ENCODE data around the gene MYH13. TPM values are rescaled to one million over a fixed set of nuclear protein-coding genes. Genes with fewer than 3 reads are reported as not detected.

MYH13 gene
- total RNA-seq, result not detected in 2 replicates

GRCh38 chr17:10372906-10373305, at the start of gene MYH13:
TSS of gene MYH13 (minus strand) at chr17:10373006. CDS start at chr17:10364530, 8,476 bp downstream.

GRCh38 chr17:10421900-10422542, 49.2 kb upstream of the MYH13 start, which contains the start of gene MYH8:
TSS of gene MYH8 (minus strand) at chr17:10421950. CDS start at chr17:10420227, 1,723 bp downstream.

Other genes with a start within 250 kb of the MYH13 start
- gene GAS7, start 174.4 kb downstream of the MYH13 start, total RNA-seq, result not detected in 2 replicates
- not detected in 2 replicates for gene MYH8, start 48.9 kb upstream of the MYH13 start, total RNA-seq
- not detected in 2 replicates for gene MYH4, start 96.6 kb upstream of the MYH13 start, total RNA-seq
- not detected in 2 replicates for gene MYH1, start 145.5 kb upstream of the MYH13 start, total RNA-seq
- gene MYH2, start 176.7 kb upstream of the MYH13 start, total RNA-seq, result not detected in 2 replicates